GOT3 (cell line): ENCODE measurements around the gene JAK1.

Experiments
- DNase-seq: peaks from one replicate; lab custom pipeline; 2025; ENCODE audit warnings: mixed read lengths; lab: John Stamatoyannopoulos, UW

Gene JAK1

DNA sequence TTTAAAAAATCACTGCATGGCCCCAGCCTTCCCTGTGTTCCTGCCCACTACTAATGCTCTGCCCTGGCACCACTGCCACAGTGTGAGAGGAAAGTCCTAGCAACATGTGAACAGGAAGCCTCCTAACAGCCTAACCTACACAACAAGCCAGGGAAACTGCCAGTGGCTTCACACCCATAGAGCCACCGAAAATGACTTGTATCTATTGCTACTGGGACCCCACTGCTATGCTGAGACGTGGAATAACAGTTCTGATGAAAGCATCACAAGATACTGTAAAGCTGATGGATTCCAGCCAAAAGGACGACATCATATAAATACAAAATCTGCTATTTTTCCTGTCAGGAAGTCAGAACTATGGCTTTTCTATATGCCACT lies 74.9 kb downstream of the JAK1 start:
- no peak for DNase-seq

DNA sequence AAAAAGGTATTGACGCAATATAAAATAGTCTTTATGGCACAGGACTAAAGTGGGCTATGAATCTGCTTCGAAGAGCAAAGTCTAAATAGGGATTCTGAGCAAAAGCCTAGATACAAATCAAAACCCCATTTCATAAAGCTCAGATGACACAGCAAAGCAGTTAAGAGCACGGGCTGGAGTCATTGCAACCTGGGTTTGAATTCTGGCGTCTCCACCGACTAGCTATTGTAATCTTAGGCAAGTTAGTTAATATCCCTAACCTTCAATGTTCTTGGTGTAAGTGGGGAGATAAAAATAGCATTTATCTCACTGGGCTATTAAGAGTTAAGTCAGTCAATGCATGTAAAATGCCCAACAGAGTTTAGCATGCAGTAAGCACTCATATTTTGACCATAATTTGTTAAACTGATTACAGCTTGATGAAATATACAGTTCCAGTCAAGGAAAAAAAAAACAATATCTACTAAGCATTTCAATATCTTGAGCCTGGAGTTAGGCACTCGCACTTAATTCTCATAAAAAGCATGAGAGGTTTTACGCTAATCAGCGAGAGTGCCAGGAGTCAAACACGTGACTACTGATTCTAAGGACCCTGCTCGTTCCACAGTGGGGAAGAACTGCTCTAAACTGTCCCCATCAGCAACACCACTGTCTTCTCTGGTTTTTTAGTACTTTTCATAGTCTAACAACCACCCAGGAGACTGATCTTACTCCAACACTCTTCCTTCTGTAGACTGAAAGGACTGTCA lies 75.5 kb downstream of the JAK1 start:
- DNase-seq = no peak

DNA sequence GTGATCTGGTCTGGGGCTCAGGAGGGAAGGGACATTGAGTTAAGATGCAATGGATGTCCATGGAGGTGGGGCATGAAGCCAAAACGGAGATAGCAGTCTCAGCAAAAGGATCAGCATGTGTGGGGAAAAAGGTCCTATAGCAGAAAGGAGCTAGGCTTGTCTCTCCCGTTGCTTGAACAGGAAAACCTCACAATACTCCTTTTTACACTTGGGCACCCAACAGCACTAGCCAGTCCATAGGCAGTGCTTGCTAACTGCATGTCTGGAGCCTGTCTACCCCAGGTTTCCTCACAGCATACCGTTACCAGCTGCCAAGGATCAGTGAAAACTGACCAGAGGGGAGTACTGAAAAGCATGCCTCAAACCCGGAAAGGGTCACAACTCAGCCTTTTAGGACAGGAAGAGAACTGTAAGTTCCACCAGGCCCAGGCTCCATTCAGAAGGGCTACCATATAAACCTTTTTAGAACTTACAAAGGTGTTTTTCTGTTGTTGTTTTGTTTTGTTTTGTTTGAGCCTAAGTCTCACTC lies 78.6 kb downstream of the JAK1 start:
- DNase-seq = no peak

DNA sequence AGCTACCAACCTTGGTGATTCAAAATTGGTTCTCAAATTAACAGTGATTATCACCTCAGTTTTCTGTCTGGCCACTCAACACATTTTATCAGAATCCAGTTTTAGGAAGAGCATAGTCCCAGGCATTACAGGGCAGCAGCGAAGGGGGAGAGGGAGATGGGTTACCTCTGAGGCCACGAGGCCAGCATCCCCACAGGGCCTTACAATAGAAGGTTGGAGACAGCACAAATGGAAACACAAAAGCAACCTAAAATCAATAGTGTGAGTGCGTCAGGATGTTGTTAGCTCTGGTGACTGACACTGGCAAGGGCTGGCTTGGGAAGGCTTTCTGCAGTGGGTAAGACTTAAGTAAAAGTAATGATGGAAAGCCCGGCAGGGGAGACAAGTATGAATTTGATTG lies 79.5 kb downstream of the JAK1 start:
- no peak for DNase-seq

DNA sequence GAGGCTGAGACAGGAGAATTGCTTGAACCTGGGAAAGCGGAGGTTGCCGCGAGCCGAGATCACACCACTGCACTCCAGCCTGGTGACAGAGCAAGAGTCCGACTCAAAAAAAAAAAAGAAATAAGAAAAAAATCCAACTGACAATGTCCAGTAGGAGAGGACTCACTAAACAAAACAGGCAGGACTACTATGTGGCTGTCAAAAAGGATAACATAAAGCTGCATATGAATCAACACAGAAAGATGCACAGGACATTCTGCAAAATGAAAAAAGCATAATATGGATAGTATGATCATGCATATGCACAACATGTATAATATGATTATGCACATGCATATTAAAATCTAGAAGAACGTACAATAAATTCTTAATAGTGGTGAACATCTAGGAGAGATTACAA lies 80.7 kb downstream of the JAK1 start:
- no peak for DNase-seq

DNA sequence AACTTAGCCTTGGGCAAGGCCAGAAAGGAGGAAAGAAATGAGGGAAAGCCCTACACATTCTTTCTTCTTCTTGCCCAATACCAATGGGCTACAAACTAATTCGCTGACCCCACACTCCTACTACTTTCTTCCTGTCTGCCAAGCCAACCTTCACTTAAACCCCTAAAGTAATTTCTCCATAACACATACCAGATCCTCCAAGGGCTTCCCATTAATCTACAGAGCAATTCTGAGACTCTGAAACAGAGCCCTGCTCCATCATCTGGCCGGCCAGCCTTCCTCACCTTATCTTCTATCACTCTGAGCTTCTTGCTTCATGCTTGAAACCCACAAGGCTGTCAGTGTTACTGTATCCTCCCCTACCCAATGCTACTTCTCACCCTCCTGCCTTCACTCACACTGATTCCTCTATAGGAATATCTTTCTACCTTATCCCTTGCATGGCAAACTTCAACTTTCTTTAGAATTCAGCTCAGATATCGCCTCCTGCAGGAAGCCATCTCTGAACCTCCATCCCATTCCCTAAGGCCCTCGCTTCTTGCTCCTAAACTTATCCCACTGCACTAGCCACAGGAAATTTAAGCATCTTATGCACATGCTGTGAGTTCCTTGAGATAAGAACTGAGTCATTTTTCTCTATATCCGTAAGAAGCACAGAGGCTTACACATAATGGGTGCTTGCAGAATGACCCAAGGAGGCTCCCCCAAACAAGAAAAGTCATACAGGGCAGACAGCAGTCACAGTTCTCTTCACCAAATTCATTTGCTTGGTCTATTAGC lies 81.9 kb downstream of the JAK1 start:
- DNase-seq = no peak

DNA sequence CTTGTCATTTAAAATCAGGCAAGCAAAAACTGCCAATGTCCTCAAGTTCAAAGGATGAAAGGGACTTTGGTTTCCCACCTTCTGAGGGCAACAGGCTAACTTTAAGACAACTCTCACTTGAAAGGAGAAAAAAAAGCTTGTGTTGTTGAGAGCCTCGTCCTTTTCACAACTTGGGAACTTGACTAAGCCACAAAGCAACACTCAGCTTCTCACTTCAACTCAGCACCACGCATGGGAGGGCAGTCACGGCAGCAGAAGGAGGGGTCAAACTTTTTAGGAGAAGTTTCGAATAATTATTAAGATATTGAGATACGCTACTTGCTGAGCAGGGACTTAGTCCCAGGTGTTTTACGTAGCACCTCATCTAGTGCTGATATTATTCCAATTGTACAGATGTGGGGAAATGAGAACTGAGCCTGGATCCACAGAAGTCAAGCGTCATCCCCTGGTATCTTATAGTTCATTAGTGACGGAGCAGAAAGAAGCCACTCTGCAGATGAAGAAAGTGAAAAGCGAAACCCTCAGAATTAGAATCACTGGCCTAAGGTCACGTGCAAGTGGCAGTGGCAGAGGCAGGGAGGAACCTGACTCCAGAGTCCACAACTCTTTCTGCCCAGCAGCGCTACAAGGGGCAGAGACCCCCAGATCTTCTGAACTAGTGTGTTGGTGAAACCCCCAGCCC lies 83.6 kb downstream of the JAK1 start:
- no peak for DNase-seq

DNA sequence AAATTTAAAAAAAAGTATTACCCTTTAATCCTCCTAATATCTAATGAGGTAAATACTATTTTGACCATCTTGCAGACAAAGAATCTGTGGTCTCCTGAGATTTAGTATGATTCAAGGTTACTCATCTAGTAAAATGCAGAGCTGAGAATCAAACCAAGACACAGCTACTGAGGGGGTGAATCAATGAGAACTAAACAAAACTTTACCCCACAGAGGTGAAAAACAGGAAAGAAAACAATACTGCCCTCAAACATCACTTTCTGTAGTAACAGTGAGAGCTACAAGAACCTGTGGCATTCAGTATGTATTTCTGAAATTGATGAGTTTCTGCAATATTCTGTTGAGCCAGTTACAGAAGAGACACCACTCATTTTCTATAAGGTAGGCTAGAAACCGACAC lies 85.1 kb downstream of the JAK1 start:
- DNase-seq = no peak

DNA sequence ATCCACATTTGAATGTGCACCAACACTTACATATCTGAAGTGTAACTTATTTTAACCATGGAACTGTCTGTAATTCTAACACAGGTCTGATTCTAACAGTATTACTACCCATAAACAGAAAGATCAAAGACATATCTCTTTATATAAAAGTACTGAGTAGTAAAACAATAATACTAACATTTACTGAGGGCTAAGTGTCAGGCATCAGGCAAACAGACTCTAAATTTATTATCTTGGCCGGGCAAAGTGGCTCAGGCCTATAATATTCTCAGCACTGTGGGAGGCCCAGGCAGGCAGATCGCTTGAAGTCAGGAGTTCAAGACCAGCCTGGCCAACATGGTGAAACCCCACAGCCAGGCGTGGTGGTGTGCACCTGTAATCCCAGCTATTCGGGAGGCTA lies 85.9 kb downstream of the JAK1 start:
- no peak for DNase-seq

DNA sequence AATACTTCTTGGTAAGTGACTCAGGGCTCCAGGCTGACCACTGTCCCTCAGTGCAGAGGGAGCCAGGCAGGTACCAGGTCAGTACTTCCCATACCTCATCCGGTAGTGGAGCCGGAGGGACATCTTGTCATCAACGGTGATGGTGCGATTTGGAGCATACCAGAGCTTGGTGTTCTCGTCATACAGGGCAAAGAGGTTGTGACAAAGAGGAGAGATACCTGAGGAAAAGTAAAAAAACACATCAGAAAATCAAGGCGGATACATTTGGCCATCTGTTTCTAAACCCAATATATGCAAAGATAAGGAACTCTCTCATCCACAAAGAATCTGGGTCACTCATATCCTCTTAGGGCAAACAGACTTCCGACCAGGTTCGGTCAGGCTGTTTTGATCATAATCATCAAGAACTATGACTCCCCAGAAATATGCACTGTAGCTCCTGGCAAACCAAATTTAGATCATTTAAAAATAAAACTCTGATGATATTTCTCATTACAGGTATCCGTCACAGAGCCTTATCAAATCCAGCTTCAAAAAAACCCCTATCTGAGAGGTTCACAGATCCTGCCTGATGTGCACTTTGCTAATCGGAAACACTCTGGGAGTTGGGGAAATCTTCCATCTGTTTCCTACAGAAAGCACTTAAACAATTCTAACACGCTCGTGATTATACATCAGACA lies 87.3 kb downstream of the JAK1 start:
- DNase-seq = no peak

DNA sequence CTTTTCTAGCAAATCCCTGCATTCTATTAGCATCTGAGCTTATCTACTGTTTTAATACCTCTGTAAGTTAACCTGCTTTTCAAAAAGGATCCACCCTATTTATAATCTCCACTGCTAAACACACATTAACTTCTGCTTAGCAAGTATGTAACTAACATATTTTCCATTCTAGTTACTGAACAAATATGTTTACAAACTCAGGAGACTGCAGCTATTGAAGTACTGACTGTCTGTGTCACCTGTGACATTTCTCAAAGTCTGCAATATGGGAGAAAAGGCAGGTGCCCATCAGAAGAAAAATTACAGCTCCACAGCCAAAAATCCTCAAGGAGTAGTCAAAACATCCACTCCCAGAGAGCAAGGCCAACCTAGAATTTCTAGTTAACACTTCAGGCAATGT lies 88.3 kb downstream of the JAK1 start:
- DNase-seq = no peak

DNA sequence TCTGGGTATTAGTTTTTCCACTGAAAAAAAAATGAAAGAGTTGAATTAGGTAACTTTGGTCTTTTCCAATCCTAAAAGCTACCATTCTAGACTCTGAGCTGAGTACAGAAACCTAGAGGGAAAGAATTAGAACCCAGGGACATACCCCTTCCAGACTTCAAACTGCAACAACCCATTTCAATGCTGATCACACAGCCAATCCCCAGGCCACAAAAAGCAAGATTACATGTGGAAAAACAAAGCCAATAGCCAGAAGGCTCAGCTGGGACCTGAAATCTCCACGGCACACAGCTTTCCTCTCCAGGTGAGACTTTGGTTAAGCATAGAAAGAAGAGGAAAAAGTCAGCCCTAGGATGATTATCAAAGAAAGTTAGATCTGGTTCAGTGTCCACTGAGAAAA lies 88.8 kb downstream of the JAK1 start:
- no peak for DNase-seq

DNA sequence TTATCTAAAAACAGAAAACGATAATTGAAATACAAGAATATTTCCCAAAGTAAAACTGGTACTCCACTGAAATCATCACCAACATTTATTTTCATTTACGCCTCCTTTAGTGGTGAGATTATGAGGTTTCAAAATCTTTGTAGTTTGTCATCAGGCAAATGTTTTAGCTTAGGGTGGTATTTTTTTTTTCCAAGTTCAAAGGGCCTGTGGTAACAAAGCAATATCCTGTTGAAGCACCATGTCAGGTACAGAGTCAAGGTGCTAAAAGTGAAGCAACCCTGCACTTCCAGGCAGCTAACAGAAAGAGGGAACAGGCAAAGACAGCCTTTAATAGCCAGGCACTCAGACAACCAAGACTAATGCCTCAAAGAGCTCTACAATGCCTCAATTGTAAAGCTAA lies 89.2 kb downstream of the JAK1 start:
- DNase-seq = no peak

DNA sequence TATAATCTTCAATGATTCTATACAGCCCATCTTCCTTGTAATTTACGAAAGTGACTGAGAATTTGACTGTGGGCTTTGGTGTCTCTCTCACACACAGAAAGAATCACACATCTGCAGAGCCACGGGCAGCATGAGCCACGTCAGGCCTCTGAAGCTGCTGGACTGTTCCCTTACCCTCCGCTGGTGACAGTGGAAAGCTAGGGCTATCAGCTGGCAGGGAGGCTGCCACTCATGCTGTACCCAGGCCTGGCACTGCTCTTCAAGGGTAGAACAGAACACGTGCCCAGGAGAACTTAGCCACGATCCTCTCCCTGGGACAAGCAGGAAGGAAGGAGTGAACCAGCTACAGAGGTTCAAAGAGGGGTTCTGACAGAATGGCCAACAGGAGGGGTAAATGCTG lies 90.7 kb downstream of the JAK1 start:
- no peak for DNase-seq

DNA sequence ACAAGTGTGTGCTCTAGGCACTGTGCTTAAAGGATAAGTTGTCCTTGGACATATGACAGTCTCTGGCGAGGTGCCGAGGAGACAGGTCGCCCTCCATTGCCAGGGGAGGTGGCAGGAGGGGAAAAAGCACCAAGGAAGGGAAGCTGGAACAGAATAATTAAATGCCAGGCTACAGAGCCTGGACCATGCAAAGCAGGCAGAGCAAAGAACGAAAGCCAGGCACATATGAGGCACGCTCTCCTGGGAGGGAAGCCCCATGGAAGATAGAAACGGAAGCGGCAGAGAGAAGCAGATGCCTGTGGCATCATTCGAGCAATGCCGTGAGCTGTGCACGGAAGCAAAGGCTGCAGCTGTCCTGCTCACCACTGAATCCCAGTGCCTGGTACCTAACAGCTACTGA lies 91.2 kb downstream of the JAK1 start:
- no peak for DNase-seq

DNA sequence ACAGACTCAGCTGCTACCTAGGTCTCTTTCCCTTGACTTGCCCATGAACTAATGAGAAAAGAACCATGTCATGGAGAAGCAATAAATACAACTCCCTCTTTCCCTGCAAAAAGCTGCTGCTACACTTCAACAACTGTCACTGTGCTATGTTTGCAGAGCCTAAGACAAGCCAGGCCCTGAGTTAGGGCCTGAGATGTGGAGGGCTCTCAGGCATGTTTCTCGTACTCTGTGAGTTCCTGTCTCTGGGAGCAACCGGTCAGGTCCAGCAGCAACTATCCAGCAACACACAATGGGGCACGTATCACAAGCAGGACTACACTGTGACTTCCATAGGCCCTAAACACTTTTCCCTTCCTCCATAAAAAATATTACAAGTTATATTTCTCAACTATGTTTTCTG lies 91.7 kb downstream of the JAK1 start:
- DNase-seq = no peak

DNA sequence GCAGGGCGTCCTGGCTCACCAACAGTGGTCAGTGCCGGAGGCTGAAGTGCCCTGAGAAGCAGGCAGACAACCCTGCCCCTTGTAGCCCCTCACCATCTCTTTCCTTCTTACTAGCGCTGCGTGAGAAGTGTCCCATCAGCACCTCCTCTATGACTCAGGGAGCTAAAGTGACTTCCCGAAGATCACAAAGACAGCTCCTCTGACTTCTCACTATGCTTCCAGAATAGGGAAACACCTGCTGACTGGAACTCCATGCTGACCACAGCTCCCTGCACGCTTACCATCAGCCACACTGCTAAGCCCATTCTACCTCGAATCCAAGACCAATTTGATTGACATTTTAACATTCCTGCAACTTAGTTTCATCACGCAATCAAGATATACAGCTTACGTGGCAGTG lies 92.8 kb downstream of the JAK1 start:
- DNase-seq = no peak

DNA sequence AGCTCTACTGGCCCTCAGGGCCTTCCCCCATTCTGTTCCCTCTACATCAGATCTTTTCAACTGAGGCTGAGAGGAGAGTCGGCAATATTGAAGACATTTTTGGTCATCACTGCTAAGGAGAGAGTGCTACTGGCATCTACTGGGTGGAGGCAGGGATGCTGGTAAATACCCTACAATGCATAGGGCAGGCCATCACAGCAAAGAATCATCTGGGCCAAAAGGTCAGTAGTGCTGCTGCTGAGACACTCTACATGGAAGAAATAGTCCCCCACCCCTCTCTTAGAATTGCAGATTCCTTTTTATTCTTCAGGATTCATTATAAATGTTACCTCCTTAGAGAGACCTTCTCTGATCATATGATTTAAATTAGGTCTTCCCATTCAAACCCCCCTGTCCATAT lies 94.3 kb downstream of the JAK1 start:
- no peak for DNase-seq

DNA sequence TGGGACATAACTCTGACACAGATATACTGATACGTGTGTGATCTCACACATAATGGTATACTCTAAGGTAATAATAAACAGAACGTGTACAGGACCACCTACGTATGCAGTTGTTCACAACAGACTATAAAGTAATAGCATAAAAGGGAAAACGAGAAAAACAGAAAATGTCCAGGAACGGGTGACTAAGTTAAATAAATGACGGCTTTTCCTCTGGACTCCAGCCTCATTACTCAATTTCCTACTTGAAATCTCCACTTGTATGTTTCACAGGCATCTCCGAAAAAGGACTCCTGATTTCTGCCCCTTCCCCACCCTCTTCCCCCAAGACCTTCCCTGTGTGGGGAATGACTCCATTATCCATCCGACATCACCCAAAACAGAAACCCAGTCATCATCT lies 95.1 kb downstream of the JAK1 start:
- no peak for DNase-seq

DNA sequence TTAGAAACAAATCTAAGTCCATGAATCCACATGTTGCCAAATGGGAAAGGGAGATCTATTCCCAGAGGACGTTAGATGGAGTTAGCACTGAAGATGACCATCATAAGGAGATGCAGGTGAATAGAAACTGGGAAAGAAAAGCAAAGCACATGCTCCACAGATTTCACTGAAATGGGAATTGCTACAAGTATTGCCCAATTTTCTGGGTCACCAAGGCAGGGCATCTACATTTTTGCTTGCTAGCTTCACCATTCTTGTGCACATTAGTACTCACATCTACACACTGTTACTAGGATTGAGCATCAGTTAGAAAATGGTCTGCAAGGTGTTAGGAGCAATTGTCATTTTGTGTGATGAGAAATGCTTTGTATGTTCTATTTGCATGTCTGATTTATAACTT lies 99.1 kb downstream of the JAK1 start:
- DNase-seq = no peak

DNA sequence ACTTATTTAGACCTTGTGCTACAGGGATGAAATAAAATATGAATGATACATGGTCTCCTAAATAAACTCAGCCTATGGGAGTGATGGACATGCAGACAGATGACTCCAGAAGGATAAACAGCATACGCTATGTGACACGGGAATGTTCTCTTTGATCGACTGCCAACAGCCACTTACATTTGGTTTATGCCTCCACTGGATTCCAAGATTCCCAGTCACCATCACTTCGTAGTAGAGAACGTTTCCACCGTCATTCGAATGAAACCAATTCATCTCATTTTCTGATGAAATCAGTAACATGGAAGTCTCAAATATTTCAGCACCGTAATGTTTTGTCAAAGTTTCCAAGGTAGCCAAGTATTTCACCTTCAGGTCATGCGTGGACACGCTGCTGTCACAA lies 99.7 kb downstream of the JAK1 start:
- DNase-seq = no peak

DNA sequence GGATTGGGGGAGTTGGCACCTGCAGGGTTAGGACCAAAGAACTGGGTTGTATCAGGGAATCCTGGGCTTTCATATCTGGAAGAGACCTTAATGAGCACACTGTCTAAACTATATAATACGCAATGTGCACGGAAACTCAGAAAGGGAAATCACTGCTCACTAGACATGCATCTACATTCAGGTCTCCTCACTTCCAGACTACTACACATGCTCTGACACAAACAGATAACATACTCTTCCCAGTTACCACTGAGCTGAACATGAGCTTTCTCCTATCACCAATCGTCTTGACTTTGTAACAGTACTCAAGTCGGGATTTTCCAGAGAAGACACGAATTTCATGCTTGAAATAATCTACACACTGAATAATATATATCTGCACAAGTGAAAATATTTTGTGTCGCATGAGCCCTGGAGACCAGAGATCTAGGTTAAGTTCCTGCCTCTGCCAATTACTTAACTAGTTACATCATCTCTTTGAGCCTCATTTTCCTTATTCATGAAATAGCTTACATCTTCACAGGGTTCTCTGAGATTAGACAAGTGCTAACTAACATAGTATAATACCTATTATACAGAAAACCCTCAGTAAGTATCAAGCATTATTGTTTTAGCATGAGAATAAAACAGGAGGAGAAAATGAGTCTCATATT lies 101.1 kb downstream of the JAK1 start:
- no peak for DNase-seq
